NCI-H82 treated with DMSO at 0.1 percent for 48 hours (cell line): ENCODE measurements around the gene OXSR1.

Experiments
- DNase-seq: peaks from one replicate; lab custom pipeline; 2025; ENCODE audit not compliant: unreplicated experiment; lab: John Stamatoyannopoulos, UW

The OXSR1 gene

DNA sequence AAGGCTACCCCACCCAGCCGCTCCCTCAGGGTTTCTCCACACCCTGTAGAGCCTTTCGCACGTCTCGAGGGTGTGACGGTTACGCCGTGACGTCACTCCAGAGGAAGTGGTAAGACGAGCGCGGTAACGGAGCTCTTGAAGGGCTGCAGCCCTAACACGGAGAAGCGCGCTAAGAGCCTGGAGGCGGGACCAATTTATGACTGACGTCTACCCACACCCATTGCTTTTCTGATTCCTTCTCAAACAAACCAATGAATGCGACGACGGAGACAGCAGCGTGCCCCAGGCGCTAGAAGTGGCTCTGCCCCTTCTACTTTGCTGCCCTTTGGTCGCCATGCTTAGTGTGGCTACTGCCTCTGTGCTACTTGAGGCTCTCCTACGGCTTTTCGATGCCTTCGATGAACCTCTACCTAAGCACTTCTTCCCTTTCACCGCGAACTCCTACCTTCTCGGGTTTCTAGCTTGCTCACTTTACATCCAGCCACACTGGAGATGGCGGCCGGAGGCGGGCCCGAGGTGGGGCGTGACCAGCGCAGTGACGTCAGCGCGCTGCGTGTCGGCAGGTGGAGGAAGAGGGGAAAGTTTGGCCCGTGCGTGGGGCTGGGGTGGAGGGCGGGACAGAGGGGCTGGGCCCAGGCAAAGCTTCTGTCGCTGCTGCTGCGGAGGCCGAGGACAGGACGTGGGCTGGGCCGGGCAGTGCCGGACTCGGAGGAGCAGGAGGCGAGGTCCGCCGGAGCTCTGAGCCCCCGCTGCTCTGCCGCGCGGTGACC is at the start of gene OXSR1:
Gene OXSR1 (plus strand): TSS at position 586 of the 770 bp plus-strand sequence. CDS start 340 bp downstream, outside the sequence.
- peak; percentile 97 for DNase-seq

DNA sequence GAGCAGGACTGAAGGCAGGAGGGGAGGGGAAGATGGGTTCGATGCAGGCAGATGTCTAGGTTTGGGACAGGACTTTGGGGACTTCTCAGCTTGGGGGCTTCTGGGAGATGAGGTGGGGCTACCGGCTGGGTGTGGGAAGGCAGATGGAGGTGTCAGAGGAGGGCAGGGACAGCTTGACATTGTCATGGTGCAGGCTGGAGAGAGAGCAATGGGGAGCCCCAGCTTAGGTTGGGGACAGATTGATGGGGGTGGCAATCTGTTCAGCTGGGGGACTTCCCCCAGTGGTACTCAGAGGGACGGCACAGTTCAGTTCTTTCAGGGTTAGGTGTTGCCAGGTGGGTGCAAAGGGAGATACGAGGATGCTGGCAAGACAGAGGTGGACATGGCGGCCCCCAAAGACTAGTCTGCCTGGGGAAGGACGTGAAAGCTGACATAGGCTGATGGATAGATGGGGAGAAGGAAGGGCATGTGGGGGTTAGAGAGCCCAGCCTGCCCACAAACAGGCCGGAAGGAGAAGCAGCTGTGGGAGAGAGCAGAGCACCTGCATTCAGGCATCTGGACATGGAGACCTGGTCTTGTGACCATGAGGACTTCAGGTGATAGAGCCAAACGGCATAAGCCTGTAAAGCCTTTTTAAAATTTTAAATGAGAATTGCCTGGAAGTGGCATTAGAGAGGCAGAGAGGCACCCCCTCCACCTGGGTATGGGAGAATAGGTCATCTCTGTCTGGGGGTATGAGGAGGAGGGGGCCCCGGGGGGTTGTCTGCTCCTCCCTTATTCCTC is 49.5 kb upstream of the OXSR1 start:
- no peak for DNase-seq

DNA sequence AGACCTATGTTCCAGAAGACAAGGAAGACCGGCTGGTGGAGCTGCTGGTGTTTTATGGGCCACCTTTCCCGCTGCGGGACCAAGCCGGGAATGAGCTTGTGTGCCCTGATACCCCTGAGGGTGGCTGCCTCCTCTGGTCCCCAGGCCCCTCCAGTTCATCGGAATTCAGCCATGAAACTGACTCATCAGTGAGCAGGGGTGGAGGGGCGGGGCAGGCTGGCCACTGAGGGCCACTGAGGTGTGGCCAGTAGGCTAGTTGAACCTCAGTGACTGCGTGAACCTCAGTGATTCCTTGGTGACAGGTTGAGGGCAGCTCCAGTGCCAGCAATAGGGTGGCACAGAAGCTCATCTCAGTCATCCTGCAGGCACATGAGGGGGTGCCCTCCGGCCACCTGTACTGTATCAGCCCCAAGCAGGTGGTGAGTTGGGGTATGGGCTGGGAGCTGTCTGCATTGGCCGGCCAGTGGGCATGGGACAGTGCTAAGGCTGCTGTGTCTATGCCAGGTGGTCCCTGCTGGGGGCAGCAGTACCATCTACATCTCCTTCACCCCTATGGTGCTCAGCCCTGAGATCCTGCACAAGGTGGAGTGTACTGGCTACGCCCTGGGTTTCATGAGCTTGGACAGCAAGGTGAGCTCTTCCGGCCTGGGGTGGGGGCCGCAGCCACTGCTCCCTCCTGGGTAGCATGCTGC is 48.7 kb upstream of the OXSR1 start:
- no peak for DNase-seq

DNA sequence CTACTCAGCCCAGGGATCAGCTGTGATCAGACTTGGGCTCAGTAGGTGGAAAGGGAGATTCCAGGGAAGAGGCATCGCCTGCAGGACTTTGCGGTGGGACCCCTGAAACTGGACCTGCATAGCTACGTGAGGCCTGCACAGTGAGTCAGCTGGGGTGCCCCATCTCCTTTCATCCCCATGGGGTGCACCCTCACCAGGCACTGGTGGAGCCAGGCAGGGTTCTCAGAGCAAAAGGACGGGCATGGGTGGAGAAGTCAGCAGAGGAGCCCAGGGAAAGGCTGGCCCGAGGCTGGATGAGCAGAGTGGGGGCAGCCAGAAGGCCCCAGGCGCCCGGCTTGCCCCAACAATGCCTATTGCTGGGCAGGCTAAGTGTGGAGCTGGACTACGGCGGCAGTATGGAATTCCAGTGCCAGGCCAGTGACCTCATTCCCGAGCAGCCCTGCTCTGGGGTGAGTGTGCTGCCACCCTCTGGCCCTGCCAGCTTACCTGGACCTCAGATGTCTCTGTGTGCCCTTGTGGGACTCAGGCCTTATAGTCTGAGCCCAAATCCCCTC is 48.1 kb upstream of the OXSR1 start:
- no peak for DNase-seq

DNA sequence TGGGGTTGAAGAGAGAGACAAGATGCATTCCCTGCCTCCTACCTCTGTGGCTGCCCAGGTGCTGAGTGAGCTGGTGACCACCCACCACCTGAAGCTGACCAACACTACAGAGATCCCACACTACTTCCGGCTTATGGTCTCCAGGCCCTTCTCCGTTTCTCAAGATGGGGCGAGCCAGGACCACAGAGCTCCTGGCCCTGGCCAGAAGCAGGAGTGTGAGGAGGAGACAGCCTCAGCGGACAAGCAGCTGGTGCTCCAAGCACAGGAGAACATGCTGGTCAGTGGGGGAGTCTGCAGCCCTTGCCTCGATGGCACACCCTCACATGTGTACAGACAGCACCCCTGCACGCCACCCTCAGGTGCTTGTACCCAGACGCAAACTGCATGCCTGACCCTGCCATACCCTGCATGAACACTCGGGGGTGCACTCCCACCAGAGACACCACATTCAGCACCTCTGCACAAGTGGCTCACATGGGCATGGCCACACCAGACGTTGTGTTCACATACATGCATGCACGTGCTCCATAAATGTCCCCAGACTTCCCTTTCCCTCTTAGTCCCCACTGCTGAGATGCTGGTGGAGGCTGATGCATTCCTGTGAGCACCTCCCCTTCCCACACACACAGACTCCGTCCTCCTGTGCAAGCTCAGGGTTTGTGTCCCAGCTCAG is 47.5 kb upstream of the OXSR1 start:
- no peak for DNase-seq

DNA sequence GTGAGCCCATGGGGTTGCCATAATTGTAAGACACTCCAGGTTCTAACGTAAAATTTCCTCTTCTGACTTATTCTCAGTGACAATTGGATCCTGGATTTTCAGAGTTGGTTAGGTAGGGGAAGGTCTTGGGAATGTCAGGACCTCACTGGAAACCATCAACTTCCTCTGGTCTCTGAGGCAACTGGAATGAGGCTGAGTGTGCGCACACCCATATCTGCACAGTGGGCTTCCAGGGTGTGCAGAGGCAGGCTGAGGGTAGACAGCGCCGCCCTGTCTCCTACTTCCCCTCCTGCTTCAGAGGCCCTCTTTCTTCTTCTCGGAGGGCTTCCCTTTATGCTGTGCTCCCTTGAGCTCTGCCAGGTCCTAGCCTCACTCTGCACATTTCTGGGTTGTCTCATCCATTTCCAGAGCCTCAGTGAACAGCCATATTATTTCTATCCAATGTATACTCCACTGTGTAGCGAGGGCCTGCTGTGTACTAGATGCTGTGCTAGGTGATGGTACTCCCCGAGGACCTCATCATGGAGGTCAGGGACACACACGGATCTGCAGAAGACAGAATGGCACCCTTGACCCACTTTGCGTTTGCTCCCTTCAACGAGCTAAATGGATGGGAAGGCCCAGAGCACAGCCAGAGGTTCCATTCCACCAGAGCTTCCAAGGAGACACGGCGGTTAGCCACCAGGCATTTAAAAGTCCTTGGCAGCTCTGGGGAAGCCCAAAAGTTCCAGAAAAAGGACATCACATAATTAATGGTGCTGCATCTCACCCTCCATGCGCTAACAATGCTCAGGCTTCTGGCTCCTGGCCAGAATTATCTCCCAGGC is 46.7 kb upstream of the OXSR1 start:
- DNase-seq: no peak

DNA sequence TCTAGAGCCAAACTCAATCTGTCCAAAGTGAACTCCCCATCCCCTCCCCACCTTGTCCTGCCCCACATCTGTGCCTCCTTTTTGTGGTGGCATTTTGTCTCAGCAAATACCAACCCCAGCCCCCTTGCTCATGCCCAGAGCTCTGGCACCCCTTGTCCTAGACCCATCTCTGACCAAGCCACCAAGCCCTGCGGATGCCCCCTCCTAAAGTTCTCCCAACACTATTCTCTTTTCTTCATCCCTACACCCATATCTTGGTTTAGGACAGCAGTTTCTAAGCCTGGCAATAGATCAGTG is 46.1 kb upstream of the OXSR1 start:
- no peak for DNase-seq

DNA sequence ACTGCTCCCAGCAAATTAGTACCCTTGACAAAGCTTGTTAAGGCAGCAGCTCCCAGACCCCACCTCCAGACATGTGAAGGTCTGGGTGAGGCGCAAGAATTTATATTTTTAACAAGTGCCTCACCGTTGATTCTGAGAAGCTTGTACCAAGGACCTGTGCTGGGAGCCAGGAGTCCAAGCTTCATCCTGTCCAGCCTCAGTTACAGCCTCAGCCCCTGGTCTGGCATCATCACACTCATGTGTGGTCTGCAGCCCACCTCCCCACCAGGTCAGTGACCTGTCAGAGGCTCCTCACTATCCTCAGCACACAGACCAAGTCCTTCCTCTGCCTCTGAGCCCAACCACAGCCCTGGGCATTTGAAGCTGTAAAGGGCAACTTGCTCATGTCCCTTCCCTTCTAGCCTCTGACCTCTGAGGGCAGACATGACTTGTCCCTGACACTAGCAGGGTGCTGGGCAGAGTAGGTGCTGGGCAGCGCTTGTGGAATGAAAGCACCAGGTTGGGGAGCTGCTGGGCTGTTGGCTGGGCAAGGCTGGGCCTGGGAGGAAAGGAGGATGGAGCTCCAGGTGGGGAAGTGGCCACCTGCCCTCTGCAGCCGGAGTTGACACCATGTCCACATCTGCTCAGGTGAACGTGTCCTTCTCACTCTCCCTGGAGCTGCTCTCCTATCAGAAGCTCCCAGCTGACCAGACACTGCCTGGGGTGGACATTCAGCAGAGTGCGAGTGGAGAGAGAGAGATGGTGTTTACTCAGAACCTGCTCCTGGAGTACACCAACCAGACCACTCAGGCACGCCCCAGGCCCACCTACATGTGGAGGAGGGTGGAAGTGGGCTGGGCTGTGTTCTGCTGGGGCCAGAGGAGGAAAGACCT is 45.3 kb upstream of the OXSR1 start:
- DNase-seq: no peak

DNA sequence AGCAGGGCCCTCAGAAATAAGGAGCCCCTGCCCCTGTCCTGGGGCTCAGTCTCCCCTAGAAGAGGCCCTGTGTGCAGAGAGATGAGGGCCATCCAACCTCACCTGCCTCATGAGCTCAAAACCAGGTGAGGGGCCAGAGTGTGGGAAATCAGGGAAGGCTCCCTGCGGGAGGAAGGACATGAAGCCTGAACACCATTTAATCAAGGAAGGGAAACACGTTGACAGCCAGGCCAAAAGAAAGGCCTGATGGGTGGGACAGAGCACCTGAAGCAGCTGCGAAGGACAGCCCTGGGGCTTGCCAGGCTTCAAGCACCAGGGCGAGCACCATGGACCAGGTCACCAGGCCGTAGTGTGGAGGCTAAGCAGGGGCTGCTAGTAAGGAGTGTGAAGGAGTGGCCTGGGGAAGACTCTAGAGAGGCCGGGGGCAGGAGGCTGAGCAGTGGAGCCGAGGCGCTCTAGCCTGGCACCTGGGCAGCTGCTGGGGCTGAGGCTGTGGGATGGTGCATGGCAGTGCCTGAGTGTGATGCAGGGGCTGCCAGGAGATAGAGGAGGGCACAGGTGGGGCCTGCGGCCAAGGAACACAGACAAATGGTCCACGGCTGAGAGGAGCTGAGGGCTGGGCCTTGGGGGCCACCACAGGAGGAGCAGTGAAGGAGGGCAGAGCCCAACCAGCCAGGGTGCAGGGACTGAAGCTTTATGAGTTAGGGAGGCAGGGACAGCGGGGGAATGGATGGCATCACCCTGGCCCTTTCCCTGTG is 44.5 kb upstream of the OXSR1 start:
- DNase-seq: no peak

DNA sequence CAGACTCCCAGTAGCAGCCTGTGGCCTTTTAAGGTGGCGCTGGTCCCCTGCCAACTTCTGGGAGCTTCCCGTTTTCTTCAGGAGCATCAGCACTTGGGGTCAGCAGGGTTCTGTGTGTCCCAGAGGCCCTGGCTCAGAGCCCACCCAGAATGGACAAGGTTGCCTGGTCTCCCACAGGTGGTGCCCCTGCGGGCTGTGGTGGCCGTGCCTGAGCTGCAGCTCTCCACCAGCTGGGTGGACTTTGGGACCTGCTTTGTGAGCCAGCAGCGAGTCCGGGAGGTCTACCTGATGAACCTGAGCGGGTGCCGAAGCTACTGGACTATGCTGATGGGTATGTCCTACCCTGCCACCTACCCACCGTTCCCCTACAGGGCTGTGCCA is 43.9 kb upstream of the OXSR1 start:
- DNase-seq: no peak

DNA sequence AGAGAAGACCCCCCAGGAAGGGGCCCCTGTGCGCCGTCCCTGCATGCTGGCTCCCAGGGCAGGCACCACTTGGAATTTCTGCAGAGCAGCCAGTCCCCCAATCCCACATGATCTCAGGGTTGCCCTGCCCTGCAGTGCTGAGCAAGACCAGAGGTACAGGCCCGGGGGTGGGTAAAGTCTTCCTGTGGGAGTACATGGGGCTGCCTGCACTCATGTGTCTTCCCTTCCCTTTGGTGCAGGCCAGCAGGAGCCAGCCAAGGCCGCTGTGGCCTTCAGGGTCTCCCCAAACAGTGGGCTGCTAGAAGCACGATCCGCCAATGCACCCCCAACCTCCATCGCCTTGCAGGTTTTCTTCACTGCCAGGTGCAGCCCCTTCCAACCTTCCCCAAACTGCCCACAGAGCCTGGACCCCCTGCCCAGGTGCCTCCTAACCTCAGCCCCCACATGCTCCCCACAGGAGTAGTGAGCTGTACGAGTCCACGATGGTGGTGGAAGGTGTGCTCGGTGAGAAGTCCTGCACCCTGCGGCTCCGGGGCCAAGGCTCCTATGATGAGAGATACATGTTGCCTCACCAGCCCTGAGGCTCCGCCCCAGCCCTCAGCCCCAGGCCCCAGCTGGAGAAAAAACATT is 43.4 kb upstream of the OXSR1 start:
- DNase-seq: no peak

DNA sequence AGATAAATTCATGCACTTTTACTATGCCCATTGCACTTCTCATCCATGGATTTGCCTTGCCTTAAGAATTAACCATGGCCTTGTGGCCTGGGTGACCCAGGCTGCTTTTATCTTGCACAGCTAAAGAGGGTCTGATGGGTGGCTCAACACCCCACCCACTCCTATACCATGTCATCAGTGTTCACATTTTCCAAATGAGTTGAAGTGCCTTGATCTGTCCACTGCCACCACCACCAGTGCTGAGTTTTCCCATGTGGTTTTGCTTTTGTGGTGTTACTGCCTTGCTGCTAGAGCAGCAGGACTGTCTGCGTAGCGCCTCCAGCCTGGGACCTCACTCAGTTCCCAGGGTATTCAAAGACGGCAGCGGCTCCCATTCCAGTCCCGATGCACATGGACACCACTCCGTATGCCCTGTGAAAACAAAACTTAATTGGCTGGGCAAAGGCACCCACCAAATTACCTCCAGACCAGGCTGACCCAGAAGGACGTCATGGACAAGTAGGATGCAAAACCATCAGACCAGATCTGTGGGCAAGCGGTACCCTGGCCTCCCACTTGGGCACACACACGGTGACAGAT is 42.5 kb upstream of the OXSR1 start:
- no peak for DNase-seq

DNA sequence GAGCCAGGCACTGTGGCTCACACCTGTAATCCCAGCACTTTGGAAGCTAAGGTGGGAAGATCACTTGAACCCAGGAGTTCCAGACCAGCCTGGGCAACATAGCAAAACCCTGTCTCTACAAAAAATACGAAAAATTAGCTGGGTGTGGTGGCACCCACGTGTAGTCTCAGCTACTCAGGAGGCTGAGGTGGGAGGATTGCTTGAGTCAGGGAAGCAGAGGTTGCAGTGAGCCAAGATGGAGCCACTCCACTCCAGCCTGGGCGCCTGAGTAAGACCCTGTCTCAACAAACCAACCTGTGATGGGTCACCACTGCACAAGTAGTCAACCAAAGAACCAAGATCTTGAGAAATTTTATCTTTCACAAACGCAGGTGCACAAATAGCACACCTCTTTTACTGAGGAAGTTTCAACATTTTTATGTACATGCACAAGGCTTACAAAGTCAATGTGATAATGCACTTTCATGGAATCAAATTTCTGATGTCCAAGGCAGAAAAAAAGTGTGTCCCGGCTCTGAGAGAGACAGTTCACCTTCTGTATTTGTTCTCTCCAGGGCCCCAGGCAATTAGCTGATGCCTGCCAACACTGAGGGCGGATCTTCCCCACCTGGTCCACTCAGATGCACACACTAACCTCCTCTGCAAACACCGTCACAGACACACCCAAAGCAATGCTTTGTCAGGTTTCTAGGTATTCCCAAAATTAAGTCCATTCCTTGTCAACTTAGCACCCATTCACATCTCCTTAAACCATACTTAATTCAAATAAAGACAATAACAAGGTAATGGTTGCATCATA is 40.8 kb upstream of the OXSR1 start:
- DNase-seq: no peak

DNA sequence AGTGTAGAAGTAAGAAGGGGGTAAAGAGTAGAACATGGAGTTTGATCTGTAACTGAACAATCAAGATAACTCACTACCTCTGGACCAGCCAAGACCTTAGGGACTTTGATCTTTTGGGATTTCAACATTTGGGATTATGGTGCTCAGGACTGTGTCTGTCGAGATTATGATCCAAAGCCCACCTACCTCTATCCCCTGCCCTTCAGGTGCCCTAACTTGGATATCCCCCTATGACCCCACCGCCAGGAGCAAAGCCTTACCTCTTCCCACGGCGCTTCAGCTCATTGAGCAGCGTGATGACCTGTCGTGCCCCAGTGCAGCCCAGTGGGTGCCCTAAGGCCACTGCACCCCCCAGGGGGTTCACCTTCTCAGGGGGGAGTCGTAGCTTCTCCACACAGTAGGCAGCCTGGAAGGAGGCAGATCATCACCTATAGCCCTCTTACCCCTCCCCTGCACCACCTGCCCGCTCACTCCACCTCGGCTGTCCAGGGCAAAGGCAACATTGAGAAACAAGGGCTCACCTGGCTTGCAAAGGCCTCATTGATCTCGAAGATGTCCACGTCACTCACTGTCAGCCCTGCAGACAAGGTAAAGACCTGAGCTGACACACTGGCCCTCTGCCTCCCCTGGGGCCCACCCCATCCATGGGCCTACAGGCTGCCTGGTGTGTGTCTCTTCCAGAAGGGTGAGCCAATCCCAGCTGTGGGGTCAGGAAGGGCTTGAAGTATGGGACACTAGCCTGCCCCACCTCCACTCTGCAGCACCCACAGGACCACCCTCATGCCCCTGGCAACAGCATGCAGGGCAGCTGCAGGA is 39.8 kb upstream of the OXSR1 start:
- no peak for DNase-seq

DNA sequence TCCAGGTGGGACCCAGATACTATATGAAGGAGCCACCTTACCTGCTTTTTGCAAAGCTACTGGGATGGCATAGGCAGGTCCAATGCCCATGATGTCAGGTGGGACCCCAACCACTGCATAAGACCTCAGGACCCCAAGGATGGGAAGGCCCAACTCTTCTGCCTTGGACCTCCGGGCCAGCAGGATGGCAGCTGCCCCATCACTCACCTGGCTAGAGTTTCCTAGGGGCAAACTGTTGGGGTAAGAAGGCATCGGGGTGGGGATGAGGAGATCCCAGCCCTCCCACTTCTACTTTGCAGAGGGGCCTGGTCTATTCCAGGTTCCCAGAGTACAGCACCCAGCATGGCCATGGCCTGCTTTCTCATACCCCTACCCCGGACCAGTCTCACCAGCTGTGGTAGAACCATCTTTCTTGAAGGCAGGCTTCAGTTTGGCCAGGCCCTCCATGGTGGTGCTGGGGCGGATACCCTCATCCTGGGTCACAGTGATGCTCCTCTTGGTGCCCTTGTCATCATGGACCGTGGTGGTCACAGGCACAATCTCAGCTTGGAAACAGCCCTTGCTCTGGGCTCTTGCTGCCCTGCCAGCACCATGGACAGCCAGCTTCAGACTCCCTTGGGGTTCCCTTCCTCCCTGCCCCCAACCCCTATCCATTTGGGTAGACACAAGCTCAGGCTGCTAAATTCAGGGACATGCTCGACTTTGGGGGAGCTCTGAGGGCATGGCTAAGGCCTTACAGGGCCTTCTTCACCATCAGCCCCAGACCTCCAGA is 39.0 kb upstream of the OXSR1 start:
- DNase-seq: no peak
